ENCODE measurements around the gene PPP3CA. TPM values are rescaled to one million over a fixed set of nuclear protein-coding genes. Genes with fewer than 3 reads are reported as not detected.

The PPP3CA gene
- total RNA-seq, 1 donor from 2014 or later, result 36.5 TPM

DNA sequence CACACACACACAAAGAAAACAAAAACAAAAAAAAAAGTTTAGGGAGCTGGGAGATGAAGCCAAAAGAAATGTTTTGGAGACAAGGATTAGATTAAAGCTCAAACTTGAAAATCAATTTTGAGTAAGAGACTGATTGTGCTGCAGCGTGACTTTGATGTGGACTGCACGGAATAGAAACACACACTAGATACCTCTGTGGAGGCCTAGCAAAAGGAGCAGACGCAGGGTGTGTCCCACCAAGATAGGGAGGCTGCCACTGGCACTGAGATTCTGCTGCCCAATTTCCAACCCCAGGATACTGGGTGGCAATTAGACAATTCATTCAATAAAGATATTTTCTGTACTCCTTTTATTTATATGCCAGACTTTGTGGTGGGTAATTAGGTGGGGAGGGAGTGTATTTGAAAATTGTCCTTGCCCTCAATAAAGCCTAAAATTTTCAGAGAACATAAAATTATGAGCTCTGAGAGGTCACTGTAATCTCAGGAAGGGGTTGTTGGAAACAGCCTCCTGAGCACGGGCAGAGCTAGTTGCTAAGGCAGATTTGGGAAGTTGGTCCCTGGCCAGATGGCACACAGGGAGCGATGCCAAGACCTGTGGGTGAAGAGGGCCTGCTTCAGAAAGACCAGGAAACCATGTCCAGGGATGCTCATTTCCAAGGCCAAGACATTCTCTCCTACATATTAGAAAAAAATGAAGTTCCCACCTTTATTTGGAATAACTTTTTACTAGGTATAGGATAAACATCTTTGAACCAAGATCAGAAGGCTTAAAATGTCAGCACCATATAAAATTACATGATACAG is 1.9 kb upstream of the PPP3CA start:
- Mint-ChIP-seq H3K27ac (ENCODE audit: unreplicated experiment) (peak overlapping the region; percentile 98), H3K27me3 (ENCODE audit: low read depth) (no peaks in the 10 kb centered on the region), H3K4me3 (ENCODE audit: unreplicated experiment) (peak overlapping the region; percentile 99), H3K36me3 (ENCODE audit: low read depth) (no peaks in the 10 kb centered on the region), H3K9me3 (ENCODE audit: low read depth) (no peaks in the 10 kb centered on the region), H3K4me1 (ENCODE audit: low read depth) (peaks cover 29% of the 10 kb centered on the region)
- DNase-seq (ENCODE audit: low spot score), result no peak
- TF ChIP-seq, protein P1, sequence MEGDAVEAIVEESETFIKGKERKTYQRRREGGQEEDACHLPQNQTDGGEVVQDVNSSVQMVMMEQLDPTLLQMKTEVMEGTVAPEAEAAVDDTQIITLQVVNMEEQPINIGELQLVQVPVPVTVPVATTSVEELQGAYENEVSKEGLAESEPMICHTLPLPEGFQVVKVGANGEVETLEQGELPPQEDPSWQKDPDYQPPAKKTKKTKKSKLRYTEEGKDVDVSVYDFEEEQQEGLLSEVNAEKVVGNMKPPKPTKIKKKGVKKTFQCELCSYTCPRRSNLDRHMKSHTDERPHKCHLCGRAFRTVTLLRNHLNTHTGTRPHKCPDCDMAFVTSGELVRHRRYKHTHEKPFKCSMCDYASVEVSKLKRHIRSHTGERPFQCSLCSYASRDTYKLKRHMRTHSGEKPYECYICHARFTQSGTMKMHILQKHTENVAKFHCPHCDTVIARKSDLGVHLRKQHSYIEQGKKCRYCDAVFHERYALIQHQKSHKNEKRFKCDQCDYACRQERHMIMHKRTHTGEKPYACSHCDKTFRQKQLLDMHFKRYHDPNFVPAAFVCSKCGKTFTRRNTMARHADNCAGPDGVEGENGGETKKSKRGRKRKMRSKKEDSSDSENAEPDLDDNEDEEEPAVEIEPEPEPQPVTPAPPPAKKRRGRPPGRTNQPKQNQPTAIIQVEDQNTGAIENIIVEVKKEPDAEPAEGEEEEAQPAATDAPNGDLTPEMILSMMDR (IDR thresholded peaks at IDR 0.05), result no peak

DNA sequence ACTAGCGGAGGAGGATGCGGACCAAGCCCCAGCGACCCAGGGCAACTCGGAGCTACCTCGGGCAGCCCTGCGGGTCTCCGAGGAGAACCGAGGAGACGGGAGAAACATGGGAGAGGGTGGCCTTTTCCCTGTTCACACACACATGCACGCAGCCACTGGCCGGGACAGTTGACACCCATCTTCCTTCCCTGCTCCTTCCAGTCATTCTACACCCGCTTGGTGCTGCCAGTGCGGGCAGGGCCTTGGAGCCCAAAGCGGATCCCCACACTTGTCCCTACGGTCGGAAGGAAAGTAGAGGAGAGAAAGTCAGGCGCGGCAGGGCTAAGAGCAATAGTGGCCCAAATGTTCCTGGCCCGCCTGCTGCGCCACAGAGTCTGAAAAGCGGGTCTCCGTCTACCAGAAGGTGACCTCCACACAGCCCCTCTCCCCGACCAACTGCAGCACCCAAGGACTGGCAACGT is 1.1 kb upstream of the PPP3CA start:
- Mint-ChIP-seq H3K9me3 (ENCODE audit: low read depth) (no peaks in the 10 kb centered on the region), H3K4me3 (ENCODE audit: unreplicated experiment) (peak overlapping the region; percentile 99), H3K27me3 (ENCODE audit: low read depth) (no peaks in the 10 kb centered on the region), H3K36me3 (ENCODE audit: low read depth) (no peaks in the 10 kb centered on the region), H3K4me1 (ENCODE audit: low read depth) (peaks cover 33% of the 10 kb centered on the region), H3K27ac (ENCODE audit: unreplicated experiment) (peak overlapping the region; percentile 98)
- TF ChIP-seq, protein P1 (IDR thresholded peaks at IDR 0.05), result no peak
- peak; percentile 91 for DNase-seq (ENCODE audit: low spot score)

DNA sequence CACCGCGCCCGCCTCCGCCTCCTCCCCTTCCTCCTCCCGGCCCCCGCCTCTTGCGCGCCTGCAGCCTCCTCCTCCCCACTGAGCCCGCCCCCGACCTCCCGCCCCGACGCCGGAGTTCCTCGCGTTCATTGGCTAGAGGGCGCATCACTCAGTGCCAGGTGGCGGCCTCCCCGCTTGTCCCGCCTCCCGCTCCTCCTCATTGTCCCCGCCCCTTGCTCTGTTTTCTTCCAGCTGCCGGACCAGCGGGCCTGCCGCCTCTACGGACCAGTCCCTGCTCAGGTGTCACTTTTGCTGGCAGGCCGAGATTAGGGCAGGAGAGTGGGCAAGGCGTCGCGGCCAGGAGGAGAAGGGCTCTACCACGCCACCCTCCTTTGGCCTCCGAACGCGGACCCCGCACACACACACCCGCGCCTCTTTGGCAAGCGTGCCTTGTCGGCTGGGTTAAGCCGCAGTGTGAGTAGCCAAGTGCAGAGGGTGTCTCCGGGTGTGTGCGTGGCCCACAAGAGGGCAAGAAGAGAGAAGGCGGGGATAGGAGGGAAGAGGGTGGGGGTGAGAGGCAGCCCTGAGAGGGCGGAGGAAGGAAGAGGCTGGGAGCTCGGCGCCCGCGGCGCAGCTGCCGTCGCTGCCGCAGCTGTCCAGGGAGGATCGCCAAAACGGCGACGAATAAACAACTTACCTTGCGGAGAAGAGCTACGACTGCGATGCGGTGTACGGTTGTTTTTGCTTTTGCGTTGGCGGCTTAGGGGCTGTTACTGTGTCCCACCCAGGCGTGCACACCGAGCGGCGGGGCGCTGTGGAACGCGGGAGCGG is 436 bp upstream of the PPP3CA start:
- peak; percentile 99 for DNase-seq (ENCODE audit: low spot score)
- no peaks in the 10 kb centered on the region for H3K27me3 Mint-ChIP-seq (ENCODE audit: low read depth)
- H3K4me3 Mint-ChIP-seq (ENCODE audit: unreplicated experiment), result peak overlapping the region; percentile 99
- TF ChIP-seq, protein P1 (IDR thresholded peaks at IDR 0.05), result no peak
- H3K27ac Mint-ChIP-seq (ENCODE audit: unreplicated experiment), result peak overlapping the region; percentile 98
- H3K4me1 Mint-ChIP-seq (ENCODE audit: low read depth), result peaks cover 39% of the 10 kb centered on the region
- no peaks in the 10 kb centered on the region for H3K36me3 Mint-ChIP-seq (ENCODE audit: low read depth)
- H3K9me3 Mint-ChIP-seq (ENCODE audit: low read depth), result no peaks in the 10 kb centered on the region

DNA sequence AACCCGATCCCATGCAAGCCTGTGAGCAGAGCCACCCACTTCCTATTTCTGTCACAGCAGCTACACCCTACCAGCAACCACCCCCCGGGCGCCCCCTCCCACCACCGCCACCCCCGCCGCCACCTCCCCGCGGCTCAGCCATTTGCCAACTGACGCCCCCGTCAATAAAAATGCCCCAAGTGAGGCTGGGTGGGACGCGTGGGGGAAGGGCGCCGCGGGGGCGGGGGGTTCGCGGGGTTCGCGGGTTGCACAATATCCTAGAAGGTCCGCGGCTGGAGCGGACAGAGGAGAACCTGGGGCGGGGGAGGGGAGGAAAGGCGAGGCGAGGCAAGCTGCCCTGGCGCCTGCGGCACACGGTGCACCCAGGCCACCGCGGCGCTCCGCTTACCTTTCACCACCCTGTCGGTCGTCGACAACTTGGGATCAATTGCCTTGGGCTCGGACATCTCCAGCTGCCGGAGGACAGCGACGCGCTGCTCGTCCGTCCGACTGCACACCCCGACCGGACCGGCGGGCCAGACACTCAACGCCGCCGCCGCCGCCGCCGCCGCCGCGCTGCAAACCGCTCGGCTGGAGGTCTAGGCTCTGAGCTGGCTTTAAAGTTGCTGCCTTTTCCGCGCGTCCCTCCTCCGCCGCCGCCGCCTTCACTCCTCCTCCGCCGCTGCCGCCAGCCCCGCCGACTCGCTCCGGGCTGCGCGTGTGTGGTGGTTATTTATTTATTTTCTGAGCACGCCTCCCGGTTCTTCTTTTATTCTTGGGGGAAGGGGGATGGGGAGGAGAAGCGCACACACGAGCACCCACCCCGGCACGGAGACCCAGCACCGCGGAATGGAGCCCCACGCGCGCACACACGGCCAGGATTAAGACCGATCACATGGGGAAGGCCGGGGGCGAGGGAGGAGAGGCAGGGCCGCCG is 717 bp downstream of the PPP3CA start:
- TF ChIP-seq, protein P1 (IDR thresholded peaks at IDR 0.05), result no peak
- H3K27ac Mint-ChIP-seq (ENCODE audit: unreplicated experiment), result peak overlapping the region; percentile 96
- H3K9me3 Mint-ChIP-seq (ENCODE audit: low read depth), result no peaks in the 10 kb centered on the region
- H3K27me3 Mint-ChIP-seq (ENCODE audit: low read depth), result no peaks in the 10 kb centered on the region
- H3K4me3 Mint-ChIP-seq (ENCODE audit: unreplicated experiment), result peak overlapping the region; percentile 99
- peaks cover 41% of the 10 kb centered on the region for H3K4me1 Mint-ChIP-seq (ENCODE audit: low read depth)
- no peaks in the 10 kb centered on the region for H3K36me3 Mint-ChIP-seq (ENCODE audit: low read depth)
- DNase-seq (ENCODE audit: low spot score), result peak; percentile 92

Data from chondrocyte (in vitro differentiated cells).